HG03575 (cell line): ENCODE data around the gene KIAA1958.

Experiments used
- ATAC-seq: cut with Tn5 transposase; IDR thresholded peaks from one replicate; pipeline ENCODE4 v1.9.1; 2021; ENCODE audit not compliant: unreplicated experiment, insufficient number of reproducible peaks, low FRiP score; ENCODE audit errors: extremely low read depth

The KIAA1958 gene, protein sequence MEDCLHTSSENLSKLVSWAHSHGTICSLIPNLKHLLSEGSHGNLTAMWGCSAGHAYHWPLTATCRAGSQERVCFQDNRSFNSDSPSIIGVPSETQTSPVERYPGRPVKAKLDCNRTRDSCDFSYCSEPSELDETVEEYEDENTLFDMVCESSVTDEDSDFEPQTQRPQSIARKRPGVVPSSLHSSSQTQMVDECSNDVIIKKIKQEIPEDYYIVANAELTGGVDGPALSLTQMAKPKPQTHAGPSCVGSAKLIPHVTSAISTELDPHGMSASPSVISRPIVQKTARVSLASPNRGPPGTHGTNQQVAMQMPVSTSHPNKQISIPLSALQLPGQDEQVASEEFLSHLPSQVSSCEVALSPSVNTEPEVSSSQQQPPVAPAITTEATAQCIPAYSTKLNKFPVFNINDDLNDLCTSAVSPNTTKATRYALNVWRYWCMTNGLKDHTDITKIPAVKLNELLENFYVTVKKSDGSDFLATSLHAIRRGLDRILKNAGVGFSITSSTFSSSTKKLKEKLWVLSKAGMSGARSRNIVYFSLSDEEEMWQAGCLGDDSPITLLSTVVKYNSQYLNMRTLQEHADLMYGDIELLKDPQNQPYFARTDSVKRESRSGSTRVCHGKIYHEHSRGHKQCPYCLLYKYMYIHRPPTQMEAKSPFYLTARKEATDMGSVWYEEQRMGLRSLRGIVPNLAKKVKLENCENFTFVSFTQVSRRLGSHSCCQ

DNA sequence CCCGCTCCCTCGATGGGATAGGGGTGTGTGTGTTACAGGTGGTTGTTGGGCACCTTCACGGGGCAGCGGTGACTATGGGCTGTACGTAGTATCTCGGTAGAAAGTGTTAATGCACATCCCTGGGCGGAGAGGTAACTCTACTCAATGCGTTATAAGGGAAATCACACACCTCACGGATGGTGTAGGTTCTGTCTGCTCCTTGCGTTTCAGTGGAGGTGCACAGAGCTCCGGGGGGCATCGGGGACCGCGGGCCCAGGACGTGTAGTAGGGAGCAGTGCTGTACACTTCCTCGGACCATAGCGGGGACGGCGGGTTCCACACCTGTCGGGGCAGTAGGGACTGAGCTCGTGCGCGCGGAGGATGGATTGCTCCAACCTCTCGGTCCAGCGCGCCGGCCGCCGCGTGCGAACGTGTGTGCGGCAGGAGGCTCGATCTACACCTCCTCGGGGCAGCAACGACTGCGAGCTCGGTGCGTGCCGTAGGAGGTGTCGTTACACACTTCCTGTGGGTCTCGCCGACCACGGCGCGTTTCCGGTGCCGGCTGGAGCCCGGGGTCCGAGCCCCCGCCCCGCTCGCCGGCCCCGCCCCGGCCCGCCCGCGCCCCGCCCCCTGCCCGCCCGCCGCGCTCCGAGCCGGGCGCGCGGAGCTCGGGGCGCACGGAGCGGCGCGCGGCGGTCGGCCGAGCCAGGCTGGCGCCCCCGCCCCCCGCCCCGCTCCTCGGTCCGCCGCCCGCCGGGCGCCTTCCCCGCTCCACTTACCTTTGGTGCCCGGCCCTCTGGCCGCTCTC lies at the start of gene KIAA1958:
Gene KIAA1958 (plus strand): TSS at position 607 of the 787 bp plus-strand sequence. CDS start 87,254 bp downstream, outside the sequence.
- ATAC-seq = peak; percentile 52

DNA sequence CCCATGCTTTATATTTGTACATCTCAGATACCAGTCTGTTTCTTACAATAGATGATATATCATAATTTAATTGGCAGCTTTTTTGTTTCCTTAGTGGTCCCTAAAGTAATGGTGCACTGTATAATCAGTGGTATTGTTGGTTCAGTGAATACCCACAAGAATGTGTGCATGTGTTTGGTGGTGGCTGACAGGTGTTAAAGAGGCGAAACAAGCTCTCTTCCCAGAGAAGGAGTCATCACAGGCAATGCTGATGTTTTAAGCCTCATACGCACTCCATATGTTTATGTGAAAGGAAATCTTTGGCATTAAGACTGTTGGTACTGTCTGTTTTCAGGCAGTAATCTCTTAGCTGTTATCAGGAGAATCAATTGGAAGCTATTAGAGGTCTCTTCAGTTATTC lies 49.2 kb upstream of the KIAA1958 start:
- no peak for ATAC-seq

DNA sequence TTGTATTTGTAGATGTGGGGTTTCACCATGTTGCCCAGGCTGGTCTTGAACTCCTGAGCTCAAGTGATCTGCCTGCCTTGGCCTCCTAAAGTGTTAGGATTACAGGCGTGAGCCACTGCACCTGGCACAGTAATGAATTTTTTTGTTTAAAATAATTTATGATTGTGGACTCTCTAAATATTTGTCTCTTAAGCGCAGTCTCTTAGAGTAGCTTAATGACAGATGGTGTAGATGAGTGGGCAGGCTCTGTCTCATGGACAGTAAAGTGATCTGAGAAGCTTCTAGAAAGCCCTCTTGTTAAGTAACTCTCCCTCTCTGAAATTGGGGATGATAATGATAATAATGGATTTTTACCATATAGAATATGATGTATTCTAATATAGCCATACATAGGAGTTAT lies 47.5 kb upstream of the KIAA1958 start:
- ATAC-seq = no peak

DNA sequence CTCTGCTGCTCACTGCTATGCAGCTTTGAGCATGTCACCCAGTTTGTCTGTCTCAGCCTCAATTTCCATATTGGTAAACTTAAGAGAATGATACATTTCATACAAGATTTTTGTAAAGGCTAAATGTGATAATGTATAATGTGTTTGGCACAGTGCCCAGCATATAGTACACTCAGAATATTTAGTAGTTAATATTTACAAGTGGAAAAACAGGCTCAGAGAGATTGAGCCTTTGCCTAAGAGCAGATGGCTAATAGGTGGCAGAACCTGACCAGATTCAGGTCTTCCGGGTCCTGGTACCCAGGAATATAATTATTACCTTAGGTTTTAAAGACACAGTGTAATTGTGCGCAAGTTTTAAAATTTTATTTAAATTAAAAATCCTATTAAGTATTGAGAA lies 46.8 kb upstream of the KIAA1958 start:
- no peak for ATAC-seq

DNA sequence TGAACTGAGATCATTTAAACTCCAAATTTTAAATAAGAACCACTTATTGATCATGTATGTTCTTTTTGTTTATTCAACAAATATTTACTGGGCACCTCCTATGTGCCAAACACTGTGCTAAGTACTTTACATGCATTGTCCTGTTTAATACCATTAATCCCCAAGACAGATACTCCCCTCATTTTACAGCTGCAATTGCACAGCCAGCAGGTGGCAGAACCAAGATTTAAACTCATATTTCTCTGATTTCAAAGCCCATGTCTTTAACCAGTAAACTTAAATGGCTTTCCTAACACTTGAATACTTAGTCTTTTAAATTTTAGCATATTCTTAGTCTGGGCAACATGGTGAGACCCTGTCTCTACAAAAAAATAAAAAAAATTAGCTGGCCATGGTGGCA lies 43.4 kb upstream of the KIAA1958 start:
- ATAC-seq = no peak

DNA sequence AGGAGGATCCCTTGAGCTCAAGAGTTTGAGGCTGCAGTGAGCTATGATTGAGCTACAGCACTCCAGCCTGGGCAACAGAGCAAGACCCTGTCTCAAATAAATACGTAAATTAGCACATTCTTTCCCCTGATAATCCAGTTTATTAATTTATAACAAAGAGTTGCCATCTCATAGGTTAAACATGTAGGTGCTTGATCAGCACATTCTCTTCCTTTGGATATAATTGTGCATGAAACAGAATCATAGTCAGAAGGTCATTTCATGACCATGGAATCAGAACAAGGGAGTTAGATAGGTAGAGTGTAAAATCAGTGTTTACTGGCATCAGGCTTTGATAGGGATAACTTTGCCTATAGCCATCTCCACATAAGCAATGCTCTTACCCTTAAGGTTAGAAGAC lies 43.0 kb upstream of the KIAA1958 start:
- ATAC-seq = no peak

DNA sequence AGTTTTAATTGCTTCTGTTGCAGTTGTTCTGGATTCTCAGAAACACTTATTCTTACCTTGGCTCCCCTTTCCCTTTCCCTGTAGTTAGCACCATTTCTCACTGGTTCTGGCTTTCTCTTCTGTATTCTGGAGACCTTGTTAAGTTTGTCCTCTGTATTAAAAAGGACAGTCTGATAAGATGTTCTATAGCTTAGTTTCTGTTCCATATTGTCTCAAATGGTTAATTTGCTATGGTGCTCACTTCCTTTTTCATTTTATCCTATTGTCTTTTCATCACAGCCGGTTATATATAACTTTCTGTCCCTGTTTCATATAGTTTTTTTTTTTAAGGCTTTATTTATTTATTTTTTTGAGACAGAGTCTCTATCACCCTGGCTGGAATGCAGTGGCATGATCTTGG lies 41.4 kb upstream of the KIAA1958 start:
- ATAC-seq = no peak

DNA sequence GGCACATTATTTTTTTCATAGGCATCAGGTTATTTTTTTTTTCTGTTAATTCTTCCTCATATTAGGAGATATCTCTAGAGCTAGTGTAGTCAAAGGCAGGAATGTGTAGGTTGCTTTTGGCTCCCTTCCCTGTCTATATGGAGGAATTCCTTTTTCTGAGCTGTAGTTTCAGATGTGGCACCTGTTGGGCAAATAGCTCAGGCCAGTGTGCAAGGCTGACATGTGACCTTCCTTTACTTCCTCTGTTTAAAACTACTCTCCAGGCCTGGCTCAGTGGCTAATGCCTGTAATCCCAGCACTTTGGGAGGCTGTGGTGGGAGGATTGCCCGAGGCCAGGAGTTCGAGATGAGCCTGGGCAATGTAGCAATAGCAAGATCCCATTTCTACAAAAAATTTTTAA lies 40.5 kb upstream of the KIAA1958 start:
- ATAC-seq = no peak

DNA sequence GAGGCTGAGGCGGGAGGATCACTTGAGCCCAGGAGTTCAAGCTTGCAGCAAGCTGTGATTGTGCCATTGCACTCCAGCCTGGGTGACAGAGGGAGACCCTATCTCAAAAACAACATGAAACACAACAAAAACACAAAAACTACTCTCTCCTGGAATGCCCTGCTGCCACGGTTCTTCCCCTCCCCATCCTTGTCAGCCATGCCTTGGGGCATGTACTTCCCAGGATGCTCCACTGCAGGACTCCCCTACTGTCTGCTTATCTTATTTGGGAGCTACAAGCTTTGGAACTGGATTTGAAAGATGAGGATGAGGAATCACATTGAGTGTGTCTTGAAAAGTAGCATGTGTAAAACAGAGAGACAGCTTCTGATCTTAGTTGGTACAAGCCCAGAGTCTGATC lies 40.1 kb upstream of the KIAA1958 start:
- ATAC-seq = no peak

DNA sequence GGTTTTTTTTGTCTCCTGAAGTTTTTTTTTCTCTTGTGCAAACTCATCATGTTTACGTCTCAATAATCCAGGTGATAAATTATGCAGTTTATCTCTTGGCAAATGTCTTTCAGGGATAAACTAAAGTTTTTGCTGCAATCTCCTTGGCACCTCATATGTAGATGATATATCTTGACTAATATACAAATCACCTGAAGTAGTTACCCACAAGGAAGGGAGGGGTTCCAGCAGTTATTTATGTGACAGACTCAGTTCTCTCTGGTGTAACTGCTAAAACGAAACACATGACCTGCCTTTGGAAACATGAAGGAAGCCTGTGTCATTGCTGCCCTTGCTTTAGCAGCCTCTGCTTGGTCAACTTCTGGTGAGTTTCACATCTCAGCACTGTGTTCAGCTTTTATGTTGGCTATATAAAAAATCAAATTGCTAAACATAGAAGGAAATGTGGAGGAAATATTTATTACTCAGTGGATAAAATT lies 39.3 kb upstream of the KIAA1958 start:
- ATAC-seq = no peak

DNA sequence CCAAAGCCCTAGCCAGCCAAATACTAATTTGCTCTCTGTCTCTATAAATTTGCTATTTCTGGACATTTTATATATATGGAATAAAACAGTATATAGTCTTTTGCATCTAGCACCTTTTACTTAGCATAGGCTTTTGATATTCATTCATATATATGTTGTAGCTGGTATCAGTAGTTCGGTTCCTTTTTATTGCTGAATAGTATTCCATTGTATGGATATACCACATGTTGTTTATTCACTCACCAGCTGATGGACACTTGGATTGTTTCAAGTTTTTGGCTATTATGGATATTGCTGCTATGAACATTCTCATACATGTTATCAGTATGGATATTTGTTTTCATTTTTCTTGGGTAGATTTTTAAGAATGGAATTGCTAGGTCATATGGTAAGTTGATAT lies 23.8 kb upstream of the KIAA1958 start:
- no peak for ATAC-seq

DNA sequence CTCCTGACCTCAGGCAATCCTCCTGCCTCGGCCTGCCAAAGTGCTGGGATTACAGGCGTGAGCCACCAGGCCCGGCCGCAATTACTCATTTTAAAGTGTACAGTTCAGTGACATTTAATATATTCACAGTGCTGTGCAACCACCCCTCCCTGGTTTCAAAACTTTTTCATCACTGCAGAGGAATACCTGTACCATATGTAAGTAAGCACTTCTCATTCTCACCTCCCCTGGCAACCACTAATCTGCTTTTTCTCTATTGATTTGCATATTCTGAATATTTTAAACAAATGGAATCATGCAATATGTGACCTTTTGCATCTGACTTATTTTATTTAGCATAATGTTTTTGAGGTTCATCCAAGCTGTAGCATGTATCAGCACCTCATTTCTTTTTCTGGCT lies 21.3 kb upstream of the KIAA1958 start:
- ATAC-seq = no peak

DNA sequence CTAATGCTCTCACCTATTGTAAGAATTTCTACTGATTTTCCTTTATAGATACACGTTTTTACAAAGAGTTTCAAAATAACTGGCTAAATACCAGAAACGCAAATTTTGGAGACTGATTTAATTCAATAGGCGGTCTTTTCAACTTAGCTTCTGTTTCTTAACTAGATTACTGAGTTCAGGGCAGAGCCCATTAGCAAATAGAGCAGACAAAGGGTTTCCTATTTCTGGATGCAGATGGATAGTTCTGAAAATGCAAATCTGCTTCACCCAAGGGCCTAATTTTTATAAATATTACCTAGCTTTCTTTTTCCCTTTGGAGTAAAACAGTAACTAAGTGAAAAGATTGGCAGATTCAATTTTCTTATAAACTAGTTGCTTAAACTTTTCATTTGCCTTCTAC lies 13.6 kb upstream of the KIAA1958 start:
- no peak for ATAC-seq

DNA sequence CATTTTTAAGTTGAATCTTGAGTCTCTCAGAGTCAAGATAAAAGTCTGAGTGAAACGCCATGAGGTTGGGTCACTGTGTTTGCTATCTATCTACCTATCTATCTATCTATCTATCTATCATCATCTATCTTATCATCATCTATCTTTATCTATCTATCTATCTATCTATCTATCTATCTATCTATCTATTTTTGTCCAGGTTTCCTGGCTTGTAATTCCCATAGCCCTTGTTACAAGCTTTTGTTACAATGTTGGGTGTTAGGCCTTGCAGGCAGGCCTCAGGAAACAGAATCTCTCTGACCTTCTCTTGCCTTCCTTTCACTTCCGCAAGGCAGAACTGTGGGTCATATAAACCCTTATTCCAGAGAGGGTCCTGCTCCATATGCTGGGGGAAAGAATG lies 12.6 kb upstream of the KIAA1958 start:
- no peak for ATAC-seq

DNA sequence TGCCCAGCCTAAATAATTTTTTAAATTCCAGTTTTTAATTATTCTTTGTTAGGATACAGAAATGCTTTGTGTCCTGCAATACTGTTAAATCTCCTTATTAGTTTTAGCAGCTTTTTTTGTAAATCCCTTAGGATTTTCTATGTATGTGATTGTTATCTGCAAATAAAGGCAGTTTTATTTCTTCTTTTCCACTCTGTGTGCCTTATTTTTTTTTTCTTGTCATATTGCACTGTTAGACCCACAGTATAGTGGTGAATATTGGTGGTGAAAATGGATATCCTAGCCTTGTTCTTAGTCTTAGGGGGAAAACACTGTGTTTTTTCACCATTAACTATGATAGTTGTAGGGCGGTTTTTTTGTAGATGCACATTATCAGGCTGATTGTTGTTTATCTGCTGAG lies 11.3 kb upstream of the KIAA1958 start:
- ATAC-seq = no peak

DNA sequence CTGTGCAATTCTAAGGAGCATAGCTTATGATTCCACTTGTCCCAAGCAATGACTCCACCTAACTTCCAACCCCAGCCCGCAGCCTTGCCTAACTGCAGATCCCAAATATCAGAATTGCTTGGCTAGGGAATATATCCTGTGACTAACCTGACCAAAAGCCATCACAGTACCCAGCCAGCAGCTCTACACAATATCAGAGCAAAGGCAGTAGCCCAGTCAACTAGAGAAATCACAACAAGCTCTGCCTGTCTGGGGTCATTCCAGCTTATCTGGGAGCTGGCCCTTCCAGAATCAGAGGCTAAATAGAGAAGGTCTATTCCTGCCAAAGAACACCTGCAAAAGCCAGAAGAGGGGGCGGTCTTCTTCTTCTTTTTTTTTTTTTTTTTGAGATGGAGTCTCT lies 9.3 kb upstream of the KIAA1958 start:
- no peak for ATAC-seq

DNA sequence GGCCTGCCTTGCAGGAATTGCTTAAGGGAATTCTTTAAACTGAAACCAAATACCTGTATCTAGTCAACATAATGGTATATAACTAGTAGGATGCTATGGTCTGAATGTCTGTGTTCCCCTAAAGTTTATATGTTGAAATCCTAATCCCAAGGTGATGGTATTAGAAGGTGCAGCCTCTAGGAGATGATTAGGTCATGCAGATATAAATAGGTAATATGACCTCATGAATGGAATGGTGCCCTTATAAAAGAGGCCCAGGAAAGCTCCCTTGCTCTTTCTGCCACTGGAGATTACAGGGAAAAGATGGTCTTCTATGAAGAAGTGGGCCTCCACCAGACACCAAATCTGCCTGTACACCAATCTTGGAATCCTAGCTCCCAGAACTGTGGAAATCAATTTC lies 7.4 kb upstream of the KIAA1958 start:
- no peak for ATAC-seq

DNA sequence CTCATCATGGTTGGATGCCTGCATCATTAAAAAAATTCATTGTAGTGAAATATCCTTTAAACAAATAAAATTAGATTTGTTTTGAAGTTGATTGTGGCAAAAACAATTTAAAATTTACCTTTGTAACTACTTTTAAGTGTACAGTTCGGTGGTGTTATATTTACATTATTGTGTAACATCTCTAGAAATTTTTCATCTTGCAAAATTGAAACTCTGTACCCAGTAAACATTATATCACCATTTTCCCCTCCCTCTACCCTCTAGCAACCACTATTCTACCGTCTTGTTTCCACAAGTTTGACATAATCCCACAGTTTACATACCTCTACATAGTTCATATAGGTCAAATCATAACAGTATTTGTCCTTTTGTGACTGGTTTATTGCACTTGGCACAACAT lies 2.0 kb upstream of the KIAA1958 start:
- no peak for ATAC-seq

DNA sequence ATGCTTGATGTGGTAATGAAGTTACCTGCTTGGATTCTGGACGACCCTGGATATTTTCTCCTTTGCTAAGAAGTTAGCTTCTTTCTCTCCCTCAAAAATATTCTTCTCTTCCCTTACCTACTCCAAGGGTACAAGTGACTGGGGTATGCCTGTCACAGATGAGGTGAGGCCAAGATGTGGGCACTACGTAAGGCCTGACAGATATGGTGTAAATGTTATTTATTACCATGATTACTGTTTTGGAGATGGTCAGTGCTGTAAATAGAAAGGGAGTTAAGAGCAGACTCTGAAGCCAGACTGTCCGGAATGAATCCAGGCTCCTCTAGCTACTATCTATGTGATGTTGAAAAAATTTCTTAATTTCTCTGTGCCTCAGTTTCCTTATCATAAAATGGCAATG lies 1.1 kb upstream of the KIAA1958 start:
- no peak for ATAC-seq
